Naive thymus-derived CD4-positive, alpha-beta T cell (primary cell): ENCODE data around the gene CNTN5. TPM values are rescaled to one million over a fixed set of nuclear protein-coding genes. Genes with fewer than 3 reads are reported as not detected.

Experiments
- ATAC-seq: fragments of 150-1000 bp; cut with Tn5 transposase; 2 replicates; pipeline ENCODE4 v1.10.0; 2021; ENCODE audit warnings: mild to moderate bottlenecking, moderate library complexity
- CTCF ChIA-PET: fragments of 350-600 bp; sonication (Branson Sonifier 250); formaldehyde crosslinking; loops from one replicate; lab custom pipeline; 2021; ENCODE audit warnings: antibody characterized with exemption; lab: Charles Lee
- POLR2A ChIA-PET: fragments of 350-600 bp; sonication (Branson Sonifier 250); formaldehyde crosslinking; loops from one replicate; lab custom pipeline; 2021; ENCODE audit warnings: antibody characterized with exemption, inconsistent platforms; lab: Charles Lee
- DNase-seq, 9 donors: peaks; one replicate each; pipeline versions ENCODE4 v3.0.0 to v3.0.0-alpha.2; 2020 to 2022; ENCODE audit warnings: mixed read lengths in 1 of 9
- H3K27ac ChIP-seq: one replicate; pipeline ENCODE4 v1.7.0; 2013; ENCODE audit warnings: mild to moderate bottlenecking, low read depth, low read length, moderate library complexity
- H3K27me3 ChIP-seq, 2 donors: one replicate each; pipeline ENCODE4 v1.7.0; 2013; ENCODE audit warnings: low read length in 2 of 2, mild to moderate bottlenecking in 2 of 2, moderate library complexity in 2 of 2; ENCODE audit not compliant: control insufficient read depth in 2 of 2, insufficient read depth in 2 of 2
- H3K36me3 ChIP-seq, 3 experiments: 1 replicate in 2 of 3; 2 replicates in 1 of 3; pipeline ENCODE4 v1.7.0; 2013; ENCODE audit warnings: low read length in 3 of 3, mild to moderate bottlenecking in 3 of 3, moderate library complexity in 1 of 3; ENCODE audit not compliant: insufficient read depth in 3 of 3, control insufficient read depth in 2 of 3
- H3K4me1 ChIP-seq, 2 donors: one replicate each; pipeline ENCODE4 v1.7.0; 2013; ENCODE audit warnings: low read length in 2 of 2, mild to moderate bottlenecking in 2 of 2, moderate library complexity in 1 of 2; ENCODE audit not compliant: control insufficient read depth in 2 of 2, insufficient read depth in 2 of 2
- H3K4me3 ChIP-seq: 2 replicates; pipeline ENCODE4 v1.7.0; 2013; ENCODE audit warnings: mild to moderate bottlenecking, low read length
- H3K9me3 ChIP-seq, 3 experiments: 1 replicate in 2 of 3; 2 replicates in 1 of 3; pipeline ENCODE4 v1.7.0; 2013; ENCODE audit warnings: low read length in 3 of 3; ENCODE audit not compliant: control insufficient read depth in 2 of 3
- H3K27ac Mint-ChIP-seq, 9 donors: one replicate each; pipeline ENCODE4 v1.8.0; 2020 to 2022; ENCODE audit warnings: mixed read lengths in 9 of 9, mild to moderate bottlenecking in 8 of 9, moderate library complexity in 5 of 9, inconsistent platforms in 2 of 9
- H3K27me3 Mint-ChIP-seq, 5 donors: one replicate each; pipeline ENCODE4 v1.8.0; 2021 to 2022; ENCODE audit warnings: mixed read lengths in 5 of 5, mild to moderate bottlenecking in 1 of 5
- H3K36me3 Mint-ChIP-seq, 5 donors: one replicate each; pipeline ENCODE4 v1.8.0; 2020 to 2022; ENCODE audit warnings: mixed read lengths in 5 of 5, mild to moderate bottlenecking in 3 of 5, inconsistent platforms in 1 of 5
- H3K4me1 Mint-ChIP-seq, 7 donors: one replicate each; pipeline ENCODE4 v1.8.0; 2020 to 2022; ENCODE audit warnings: mixed read lengths in 7 of 7, mild to moderate bottlenecking in 3 of 7, inconsistent platforms in 1 of 7
- H3K4me3 Mint-ChIP-seq, 10 donors: one replicate each; pipeline ENCODE4 v1.8.0; 2020 to 2022; ENCODE audit warnings: mild to moderate bottlenecking in 10 of 10, mixed read lengths in 10 of 10, moderate library complexity in 6 of 10, inconsistent platforms in 2 of 10
- H3K9me3 Mint-ChIP-seq, 11 donors: one replicate each; pipeline ENCODE4 v1.8.0; 2020 to 2022; ENCODE audit warnings: mixed read lengths in 11 of 11, mild to moderate bottlenecking in 4 of 11, inconsistent platforms in 1 of 11, moderate library complexity in 1 of 11
- intact Hi-C, 2 donors: fragments of 100-400 bp; cut with micrococcal nuclease; formaldehyde crosslinking; loops; one replicate each; pipeline ENCODE4 v1.15.1; 2023
- polyA plus RNA-seq, 2 donors: library from polyadenylated mRNA; unstranded; fragments of 300-500 nt; fragmentation: Illumina TruSeq; gene quantifications; one replicate each; pipeline ENCODE4 v1.2.3, GENCODE V29; 2021
- total RNA-seq, 6 experiments: library from RNA in 5 of 6; stranded (reverse) in 5 of 6; gene quantifications; 1 replicate in 5 of 6; 2 replicates in 1 of 6; pipeline ENCODE4 v1.2.3 and lab custom pipeline; 2021 to 2026

The CNTN5 gene
- total and polyA plus RNA-seq, 7 experiments from 2014 or later = not detected

DNA sequence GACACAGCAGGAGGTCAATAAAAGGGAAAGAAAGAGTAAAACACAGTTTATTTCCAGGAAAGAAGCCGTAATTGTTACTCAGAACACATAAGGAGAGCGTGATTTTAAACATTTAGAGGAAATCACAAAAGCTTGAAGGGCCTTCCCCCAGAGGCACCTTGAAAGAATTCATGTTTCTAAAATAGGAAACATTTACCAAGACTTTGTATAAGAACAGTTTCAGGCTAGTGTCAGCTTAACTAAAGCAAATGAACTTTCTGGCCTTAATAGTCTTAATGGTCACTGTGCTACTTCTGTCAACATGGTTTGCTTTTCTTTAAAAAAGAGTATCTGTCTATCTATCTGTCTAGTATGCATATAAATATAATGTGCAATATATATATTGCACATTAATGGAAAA is 208.8 kb downstream of the CNTN5 start:
- Histone ChIP-seq H3K27ac (no peak overlapping the region), H3K9me3 (no peaks in the 10 kb centered on the region), H3K36me3 (no peaks in the 10 kb centered on the region), H3K27me3 (no peaks in the 10 kb centered on the region), H3K4me3 (no peak overlapping the region), H3K4me1 (no peaks in the 10 kb centered on the region)
- DNase-seq (no peak), ATAC-seq (no peak)
- CTCF ChIA-PET = no interaction called here
- H3K9me3 Mint-ChIP-seq = peaks cover 0 to 24% (median 3%) of the 10 kb centered on the region in 11 donors
- POLR2A ChIA-PET = no interaction called here
- no peak overlapping the region for H3K4me3 Mint-ChIP-seq
- intact Hi-C loops = no loop called here
- no peaks in the 10 kb centered on the region for H3K27me3 Mint-ChIP-seq
- H3K36me3 Mint-ChIP-seq = no peaks in the 10 kb centered on the region
- no peak overlapping the region for H3K27ac Mint-ChIP-seq
- no peaks in the 10 kb centered on the region for H3K4me1 Mint-ChIP-seq

DNA sequence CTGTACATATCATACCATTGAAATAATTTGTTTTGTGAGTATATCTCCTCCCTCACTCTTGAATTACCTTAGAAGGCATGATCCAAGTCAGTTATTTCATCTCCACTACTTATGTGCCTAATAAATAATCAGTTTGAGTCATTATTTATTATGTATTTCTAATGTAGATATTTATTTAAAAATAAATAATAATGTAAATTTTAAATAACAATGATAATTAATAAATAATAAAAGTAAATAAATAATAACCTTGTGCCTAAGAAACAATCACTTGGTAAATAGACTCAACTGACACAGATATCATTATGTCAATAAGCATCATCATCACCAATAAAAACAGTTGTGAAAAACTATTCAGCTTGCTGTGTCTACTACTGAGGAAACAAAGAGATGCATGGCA is 213.8 kb downstream of the CNTN5 start:
- no peaks in the 10 kb centered on the region for H3K27me3 ChIP-seq
- H3K4me3 ChIP-seq = no peak overlapping the region
- no peaks in the 10 kb centered on the region for H3K27me3 Mint-ChIP-seq
- no peaks in the 10 kb centered on the region for H3K9me3 ChIP-seq
- intact Hi-C loops = no loop called here
- peaks cover 0 to 9% (median 2%) of the 10 kb centered on the region in 11 donors for H3K9me3 Mint-ChIP-seq
- no peaks in the 10 kb centered on the region for H3K4me1 ChIP-seq
- H3K27ac Mint-ChIP-seq = no peak overlapping the region
- ATAC-seq (no peak), DNase-seq (no peak)
- H3K36me3 ChIP-seq = no peaks in the 10 kb centered on the region
- no peak overlapping the region for H3K27ac ChIP-seq
- no peaks in the 10 kb centered on the region for H3K4me1 Mint-ChIP-seq
- ChIA-PET CTCF (no interaction called here), POLR2A (no interaction called here)
- no peak overlapping the region for H3K4me3 Mint-ChIP-seq
- no peaks in the 10 kb centered on the region for H3K36me3 Mint-ChIP-seq

GRCh38 chr11:99238401-99238800 is 217.7 kb downstream of the CNTN5 start:
- POLR2A ChIA-PET = no interaction called here

DNA sequence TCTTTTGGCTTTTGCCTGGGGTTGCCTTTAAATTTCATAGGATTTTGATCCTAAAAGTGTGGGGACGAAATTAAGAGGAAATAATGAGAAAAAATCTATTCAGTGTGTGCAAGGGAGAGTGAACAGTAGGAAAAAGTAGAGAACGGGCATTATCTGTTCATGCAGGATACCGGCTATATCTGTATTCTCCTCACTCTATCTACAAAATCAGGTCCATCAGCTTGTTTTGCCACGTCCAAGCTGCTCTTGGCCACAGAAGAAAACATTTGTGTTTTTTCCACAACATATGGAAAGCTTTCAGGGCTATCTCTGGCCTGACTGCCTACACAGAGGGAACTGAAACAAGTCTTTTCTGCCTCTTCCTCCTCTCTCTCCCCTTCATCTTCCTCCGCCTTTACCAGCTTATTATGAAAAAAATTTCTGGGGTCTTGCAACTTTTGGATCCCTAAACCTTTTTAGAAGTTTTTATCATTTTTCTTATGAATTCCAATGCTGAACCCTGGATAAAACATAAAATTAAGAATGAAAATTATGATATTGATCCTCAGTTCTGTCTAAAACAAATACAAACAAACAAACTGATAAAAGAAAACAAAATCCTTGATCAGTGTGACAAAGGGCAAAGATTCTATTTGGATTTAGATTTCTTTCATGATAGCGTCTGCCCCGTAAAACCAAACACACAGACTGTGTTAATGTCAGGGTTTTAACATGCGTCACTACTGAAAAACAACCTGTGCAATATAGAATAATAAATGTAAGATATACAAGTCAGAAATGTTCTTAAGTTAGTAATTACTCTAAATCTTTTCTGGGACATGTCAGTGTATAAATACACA is 219.7 kb downstream of the CNTN5 start:
- H3K27me3 Mint-ChIP-seq = no peaks in the 10 kb centered on the region

More at GRCh38 chr11:99238401-99238800, 217.7 kb downstream of the CNTN5 start:
- no peaks in the 10 kb centered on the region for H3K27me3 Mint-ChIP-seq
- H3K4me3 Mint-ChIP-seq = no peak overlapping the region
- no peaks in the 10 kb centered on the region for H3K4me1 ChIP-seq
- DNase-seq (no peak), ATAC-seq (no peak)
- H3K27ac Mint-ChIP-seq = no peak overlapping the region
- H3K27ac ChIP-seq = no peak overlapping the region
- no peaks in the 10 kb centered on the region for H3K4me1 Mint-ChIP-seq
- peaks cover 0 to 16% (median 3%) of the 10 kb centered on the region in 11 donors for H3K9me3 Mint-ChIP-seq
- no peaks in the 10 kb centered on the region for H3K27me3 ChIP-seq
- CTCF ChIA-PET = no interaction called here
- no peaks in the 10 kb centered on the region for H3K36me3 Mint-ChIP-seq
- H3K36me3 ChIP-seq = no peaks in the 10 kb centered on the region
- H3K9me3 ChIP-seq = no peaks in the 10 kb centered on the region
- H3K4me3 ChIP-seq = no peak overlapping the region
- intact Hi-C loops = no loop called here

GRCh38 chr11:99241066-99241465 is 220.3 kb downstream of the CNTN5 start:
- H3K27ac Mint-ChIP-seq = no peak overlapping the region
- peaks cover 0 to 10% (median 2%) of the 10 kb centered on the region in 11 donors for H3K9me3 Mint-ChIP-seq
- Histone ChIP-seq H3K27me3 (no peaks in the 10 kb centered on the region), H3K4me1 (no peaks in the 10 kb centered on the region), H3K36me3 (no peaks in the 10 kb centered on the region), H3K4me3 (no peak overlapping the region), H3K27ac (no peak overlapping the region), H3K9me3 (no peaks in the 10 kb centered on the region)
- no peaks in the 10 kb centered on the region for H3K36me3 Mint-ChIP-seq
- H3K27me3 Mint-ChIP-seq = no peaks in the 10 kb centered on the region
- no peak overlapping the region for H3K4me3 Mint-ChIP-seq
- CTCF ChIA-PET = no interaction called here
- DNase-seq (no peak), ATAC-seq (no peak)
- POLR2A ChIA-PET = no interaction called here
- intact Hi-C loops = no loop called here
- H3K4me1 Mint-ChIP-seq = no peaks in the 10 kb centered on the region

More for the DNA sequence above, 219.7 kb downstream of the CNTN5 start:
- Mint-ChIP-seq H3K27ac (no peak overlapping the region), H3K36me3 (no peaks in the 10 kb centered on the region), H3K9me3 (peaks cover 0 to 10% (median 2%) of the 10 kb centered on the region in 11 donors), H3K4me3 (no peak overlapping the region), H3K4me1 (no peaks in the 10 kb centered on the region)
- CTCF ChIA-PET = no interaction called here
- intact Hi-C loops = no loop called here
- H3K27ac ChIP-seq = no peak overlapping the region
- ATAC-seq = no peak
- DNase-seq = no peak
- POLR2A ChIA-PET = no interaction called here
- no peaks in the 10 kb centered on the region for H3K4me1 ChIP-seq
- H3K9me3 ChIP-seq = no peaks in the 10 kb centered on the region
- no peaks in the 10 kb centered on the region for H3K27me3 ChIP-seq
- H3K4me3 ChIP-seq = no peak overlapping the region
- no peaks in the 10 kb centered on the region for H3K36me3 ChIP-seq

- peaks cover 0 to 14% (median 2%) of the 10 kb centered on the region in 11 donors for H3K9me3 Mint-ChIP-seq
- H3K4me3 Mint-ChIP-seq = no peak overlapping the region
- ChIA-PET POLR2A (no interaction called here), CTCF (no interaction called here)
- Histone ChIP-seq H3K4me3 (no peak overlapping the region), H3K9me3 (no peaks in the 10 kb centered on the region), H3K27me3 (no peaks in the 10 kb centered on the region), H3K27ac (no peak overlapping the region), H3K4me1 (no peaks in the 10 kb centered on the region), H3K36me3 (no peaks in the 10 kb centered on the region)
- no peak for DNase-seq
- no peaks in the 10 kb centered on the region for H3K36me3 Mint-ChIP-seq
- no peaks in the 10 kb centered on the region for H3K27me3 Mint-ChIP-seq
- ATAC-seq = no peak
- intact Hi-C loops = no loop called here
- H3K27ac Mint-ChIP-seq = no peak overlapping the region
- H3K4me1 Mint-ChIP-seq = no peaks in the 10 kb centered on the region
Measured at GRCh38 chr11:99244613-99245012, 223.9 kb downstream of the CNTN5 start.

- ATAC-seq (no peak), DNase-seq (no peak)
- Histone ChIP-seq H3K27me3 (no peaks in the 10 kb centered on the region), H3K9me3 (no peaks in the 10 kb centered on the region), H3K27ac (no peak overlapping the region), H3K4me3 (no peak overlapping the region), H3K4me1 (no peaks in the 10 kb centered on the region), H3K36me3 (no peaks in the 10 kb centered on the region)
- intact Hi-C loops = no loop called here
- POLR2A ChIA-PET = no interaction called here
- no peaks in the 10 kb centered on the region for H3K36me3 Mint-ChIP-seq
- H3K9me3 Mint-ChIP-seq = peaks cover 0 to 14% (median 2%) of the 10 kb centered on the region in 11 donors
- H3K27me3 Mint-ChIP-seq = no peaks in the 10 kb centered on the region
- no peak overlapping the region for H3K4me3 Mint-ChIP-seq
- no peak overlapping the region for H3K27ac Mint-ChIP-seq
- CTCF ChIA-PET = no interaction called here
- no peaks in the 10 kb centered on the region for H3K4me1 Mint-ChIP-seq
Measured at GRCh38 chr11:99246199-99246598, 225.4 kb downstream of the CNTN5 start.
